WI38 (cell line): Measurements from ENCODE around the gene CRYAB.
"Not testable (repeated sequence)": the region's sequence is repeated elsewhere in the genome, so short reads cannot be mapped to it uniquely, and the experiment has no call there.

Experiments used
- H3K4me3 ChIP-seq: 2 replicates; pipeline ENCODE4 v1.5.1; 2011; ENCODE audit warnings: low read depth, mild to moderate bottlenecking, control low read depth, low read length
- CTCF ChIP-seq: IDR thresholded peaks from 2 replicates; pipeline ENCODE4 v1.5.1; 2012; ENCODE audit warnings: low read depth, mild to moderate bottlenecking, control low read depth, low read length

Gene CRYAB

GRCh38 chr11:111933872-111934271 is 22.3 kb upstream of the CRYAB start:
- no peak for TF ChIP-seq CTCF
- no peak overlapping the region for H3K4me3 ChIP-seq

- H3K4me3 ChIP-seq = not testable (repeated sequence)
These were observed 21.6 kb upstream of the CRYAB start for GRCh38 chr11:111933176-111933575.

DNA sequence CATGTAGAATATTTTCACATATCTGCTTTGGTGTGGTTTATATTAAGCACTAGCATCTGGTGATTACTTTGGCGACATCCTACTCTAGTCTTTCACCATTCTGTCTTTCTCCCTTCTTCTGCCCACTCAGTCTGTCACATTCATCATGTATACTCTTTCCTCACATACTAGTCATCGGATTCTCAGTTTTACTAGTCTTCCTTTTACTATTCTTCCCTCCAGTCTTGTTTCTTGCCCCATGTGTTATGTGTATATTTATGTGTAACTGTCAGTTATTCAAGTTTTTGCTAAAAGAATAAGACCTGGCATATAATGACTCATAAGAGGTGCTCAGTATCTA is 21.0 kb upstream of the CRYAB start:
- no peak for TF ChIP-seq CTCF
- no peak overlapping the region for H3K4me3 ChIP-seq

DNA sequence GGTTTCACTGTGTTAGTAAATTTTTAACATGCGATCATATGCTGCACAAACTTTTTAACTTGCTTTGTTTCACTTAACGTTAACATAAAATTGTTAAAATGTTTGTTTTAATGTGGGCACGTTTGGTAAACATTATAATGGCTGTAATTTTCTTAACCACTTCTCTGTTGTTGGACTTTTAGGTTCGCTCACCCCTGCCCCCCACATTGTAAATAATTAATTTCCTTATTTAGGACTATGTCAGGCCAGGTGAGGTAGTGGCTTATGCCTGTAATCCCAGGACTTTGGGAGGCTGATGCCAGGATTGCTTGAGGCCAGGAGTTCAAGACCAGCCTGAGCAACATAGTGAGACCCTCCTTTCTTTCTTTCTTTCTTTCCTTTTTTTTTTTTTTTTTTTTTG is 18.9 kb upstream of the CRYAB start:
- H3K4me3 ChIP-seq = no peak overlapping the region
- TF ChIP-seq CTCF = no peak

DNA sequence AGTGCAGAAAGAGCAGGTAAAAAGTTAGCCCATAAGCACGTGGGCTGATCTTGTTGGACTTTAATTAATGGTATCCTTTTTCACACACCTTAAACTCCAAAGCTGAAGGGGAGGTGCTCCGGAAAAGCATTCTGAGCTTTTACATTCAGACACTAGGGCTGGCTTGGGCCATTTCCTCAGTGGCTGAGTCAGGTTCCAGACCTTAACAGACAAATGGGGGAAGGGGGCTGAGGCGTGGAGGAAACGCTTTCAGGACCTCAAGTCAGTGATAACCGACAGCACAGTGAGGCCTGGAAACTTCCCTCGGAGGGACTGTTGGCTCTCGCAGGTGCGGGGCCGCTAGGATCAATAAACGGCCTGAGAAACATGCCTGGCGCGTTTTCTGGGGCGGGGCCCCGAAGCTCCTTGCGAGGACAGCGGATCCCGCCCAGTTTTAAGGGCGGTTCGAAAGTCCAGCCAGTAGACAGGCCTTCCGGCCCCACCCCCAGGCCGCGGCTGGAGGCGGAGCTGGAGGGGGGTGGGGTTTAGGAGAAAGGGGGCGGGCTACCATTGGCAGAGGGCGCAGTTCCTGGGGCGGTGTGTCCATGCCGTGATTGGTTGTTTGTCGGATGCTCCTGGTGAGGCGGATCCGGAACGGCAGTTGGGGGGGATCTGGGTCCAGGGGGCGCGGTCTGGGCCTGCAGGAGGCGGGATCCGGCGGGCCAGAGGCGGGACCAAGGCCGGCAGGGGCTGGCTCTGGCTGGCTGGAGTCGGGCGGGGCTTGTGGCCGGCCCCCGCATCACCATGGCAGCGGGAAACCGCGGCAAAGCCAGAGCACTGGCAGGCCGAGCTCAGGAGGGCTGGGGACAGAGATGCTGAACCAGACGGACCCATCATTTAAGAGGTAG is 15.2 kb upstream of the CRYAB start:
- no peak for TF ChIP-seq CTCF

GRCh38 chr11:111925953-111926352 is 14.4 kb upstream of the CRYAB start:
- no peak overlapping the region for H3K4me3 ChIP-seq
- TF ChIP-seq CTCF = no peak

More for the DNA sequence above, 15.2 kb upstream of the CRYAB start:
- peak overlapping the region; percentile 58 for H3K4me3 ChIP-seq

- no peak overlapping the region for H3K4me3 ChIP-seq
These were observed 12.4 kb upstream of the CRYAB start for GRCh38 chr11:111923951-111924350.

More at GRCh38 chr11:111923951-111924350, 12.4 kb upstream of the CRYAB start:
- TF ChIP-seq CTCF = no peak
